GM21515 (cell line): ENCODE measurements around the gene SNAPC2.
"Not testable (repeated sequence)": the region's sequence is repeated elsewhere in the genome, so short reads cannot be mapped to it uniquely, and the experiment has no call there.

Experiments
- ATAC-seq: cut with Tn5 transposase; IDR thresholded peaks from one replicate; pipeline ENCODE4 v1.9.1; 2021; ENCODE audit not compliant: unreplicated experiment

Gene SNAPC2

DNA sequence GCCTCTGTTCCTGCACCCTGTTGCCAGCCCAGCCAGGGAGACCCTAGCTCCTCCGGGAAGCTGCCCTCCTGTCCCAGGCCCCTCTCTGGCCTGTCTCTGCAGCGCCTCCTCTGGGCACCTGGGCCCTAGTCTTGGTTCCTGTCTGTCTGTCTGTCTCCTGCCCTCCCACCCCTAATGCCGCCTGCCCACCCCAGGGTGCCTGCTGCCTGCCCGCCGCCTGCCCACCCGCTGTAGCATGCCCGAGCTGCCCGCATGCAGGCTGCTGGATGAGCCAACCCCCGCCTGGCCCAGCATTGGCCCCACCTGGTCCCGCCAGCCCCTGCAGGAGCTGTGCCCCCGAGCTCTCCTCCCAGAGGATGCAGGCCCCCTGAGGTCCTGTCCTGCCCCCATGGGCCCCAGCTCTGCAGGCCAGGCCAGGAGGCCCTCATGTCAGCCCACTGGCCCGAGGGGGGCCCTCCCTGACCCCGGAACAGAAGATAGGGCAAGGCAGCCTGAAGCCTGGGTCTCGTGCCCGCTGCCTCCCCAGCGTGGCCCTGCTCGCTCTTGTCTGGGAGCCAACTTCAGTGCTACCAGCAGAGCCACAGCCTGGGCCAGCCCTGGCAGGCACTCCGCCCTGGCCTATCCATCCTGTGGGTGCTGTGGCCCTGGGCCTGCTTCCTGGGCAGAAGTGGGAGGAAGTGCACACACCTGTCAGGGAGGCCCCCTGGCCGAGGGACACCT lies 11.2 kb upstream of the SNAPC2 start:
- ATAC-seq = no peak

DNA sequence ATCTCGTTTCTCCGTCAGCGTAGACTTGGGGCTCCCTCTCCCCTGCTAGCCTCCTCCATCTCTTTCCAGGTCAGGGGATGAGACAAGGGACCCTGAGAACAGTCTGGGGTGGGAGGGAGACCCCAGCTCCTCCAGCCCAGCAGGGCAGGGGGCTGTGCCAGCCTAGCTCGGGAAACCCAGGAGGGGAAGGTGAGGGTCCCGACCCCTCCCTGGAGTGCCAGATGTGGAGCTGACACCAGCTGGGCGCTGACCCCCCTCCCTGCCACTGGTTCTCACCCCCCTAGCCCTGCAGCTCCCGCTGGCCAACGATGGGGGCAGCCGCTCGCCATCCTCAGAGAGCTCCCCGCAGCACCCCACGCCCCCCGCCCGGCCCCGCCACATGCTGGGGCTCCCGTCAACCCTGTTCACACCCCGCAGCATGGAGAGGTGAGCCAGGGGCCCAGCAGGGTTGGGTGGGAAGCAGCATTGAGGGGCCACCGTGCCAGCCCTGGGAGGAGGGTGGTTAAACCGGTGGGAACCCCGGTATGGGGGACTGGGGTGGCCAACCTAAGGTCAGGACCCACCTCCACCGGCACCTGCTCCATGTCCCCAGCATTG lies 10.6 kb upstream of the SNAPC2 start:
- no peak for ATAC-seq

DNA sequence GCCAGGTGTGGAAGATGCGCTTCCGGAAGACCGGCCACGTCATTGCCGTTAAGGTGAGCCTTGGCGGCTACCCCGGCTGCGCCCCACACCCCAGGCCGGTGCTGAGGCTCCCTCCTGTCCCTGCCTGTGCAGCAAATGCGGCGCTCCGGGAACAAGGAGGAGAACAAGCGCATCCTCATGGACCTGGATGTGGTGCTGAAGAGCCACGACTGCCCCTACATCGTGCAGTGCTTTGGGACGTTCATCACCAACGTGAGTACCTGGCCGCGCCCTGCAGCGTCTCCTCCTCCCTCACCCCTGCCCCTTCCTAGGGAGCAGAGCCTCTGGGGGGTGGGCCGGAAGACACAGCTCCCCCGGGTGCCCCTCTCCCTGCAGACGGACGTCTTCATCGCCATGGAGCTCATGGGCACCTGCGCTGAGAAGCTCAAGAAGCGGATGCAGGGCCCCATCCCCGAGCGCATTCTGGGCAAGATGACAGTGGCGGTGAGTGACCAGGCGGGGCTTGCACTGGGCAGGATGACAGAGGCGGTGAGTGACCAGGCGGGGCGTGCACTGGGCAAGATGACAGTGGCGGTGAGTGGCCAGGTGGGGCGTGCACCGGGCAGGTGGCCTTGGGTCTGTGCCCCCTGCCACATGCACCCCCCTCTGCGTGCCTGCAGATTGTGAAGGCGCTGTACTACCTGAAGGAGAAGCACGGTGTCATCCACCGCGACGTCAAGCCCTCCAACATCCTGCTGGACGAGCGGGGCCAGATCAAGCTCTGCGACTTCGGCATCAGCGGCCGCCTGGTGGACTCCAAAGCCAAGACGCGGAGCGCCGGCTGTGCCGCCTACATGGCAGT lies 9.6 kb upstream of the SNAPC2 start:
- no peak for ATAC-seq

DNA sequence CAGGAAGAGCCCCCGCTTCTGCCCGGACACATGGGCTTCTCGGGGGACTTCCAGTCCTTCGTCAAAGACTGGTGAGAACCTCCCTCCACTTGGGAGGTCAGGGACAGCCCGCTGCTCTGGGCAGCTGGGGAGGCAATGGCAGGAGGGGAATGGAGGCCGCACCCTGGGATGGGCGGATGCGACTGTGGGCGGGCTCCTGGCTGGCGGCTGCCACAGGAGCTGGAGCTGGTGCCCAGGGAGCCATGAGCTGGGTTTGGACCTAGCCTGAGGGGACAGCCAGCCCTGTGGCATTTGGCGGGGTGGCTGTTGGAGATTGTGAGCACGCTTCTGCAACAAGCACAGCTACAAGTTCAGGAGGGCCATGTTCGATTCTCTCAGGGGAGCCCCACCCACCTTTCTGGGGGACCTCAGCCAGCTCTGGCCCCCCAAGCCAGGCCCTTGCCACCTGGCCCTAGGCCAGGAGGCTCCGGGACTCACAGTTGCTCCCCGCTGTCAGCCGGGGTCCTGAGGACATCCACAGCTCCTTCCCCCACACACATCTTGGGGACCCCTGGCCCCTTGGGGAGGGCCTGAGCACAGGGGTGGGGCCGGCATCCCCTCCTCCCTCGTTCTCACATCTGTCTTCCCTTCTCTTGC lies 8.5 kb upstream of the SNAPC2 start:
- ATAC-seq = no peak

DNA sequence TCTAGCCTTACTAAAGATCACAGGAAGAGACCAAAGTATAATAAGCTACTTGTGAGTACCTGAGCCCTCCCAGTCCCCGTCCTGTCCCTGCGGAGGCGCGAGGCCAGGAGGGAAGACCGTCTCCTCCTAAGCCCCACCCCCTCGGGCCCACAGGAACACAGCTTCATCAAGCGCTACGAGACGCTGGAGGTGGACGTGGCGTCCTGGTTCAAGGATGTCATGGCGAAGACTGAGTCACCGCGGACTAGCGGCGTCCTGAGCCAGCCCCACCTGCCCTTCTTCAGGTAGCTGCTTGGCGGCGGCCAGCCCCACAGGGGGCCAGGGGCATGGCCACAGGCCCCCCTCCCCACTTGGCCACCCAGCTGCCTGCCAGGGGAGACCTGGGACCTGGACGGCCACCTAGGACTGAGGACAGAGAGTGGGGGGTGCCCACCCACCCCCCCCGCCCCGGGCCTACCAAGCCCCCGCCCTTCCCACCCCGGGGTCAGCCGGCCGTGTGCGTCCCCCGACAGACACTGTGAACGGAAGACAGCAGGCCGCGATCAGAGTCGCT lies 7.9 kb upstream of the SNAPC2 start:
- ATAC-seq = no peak

DNA sequence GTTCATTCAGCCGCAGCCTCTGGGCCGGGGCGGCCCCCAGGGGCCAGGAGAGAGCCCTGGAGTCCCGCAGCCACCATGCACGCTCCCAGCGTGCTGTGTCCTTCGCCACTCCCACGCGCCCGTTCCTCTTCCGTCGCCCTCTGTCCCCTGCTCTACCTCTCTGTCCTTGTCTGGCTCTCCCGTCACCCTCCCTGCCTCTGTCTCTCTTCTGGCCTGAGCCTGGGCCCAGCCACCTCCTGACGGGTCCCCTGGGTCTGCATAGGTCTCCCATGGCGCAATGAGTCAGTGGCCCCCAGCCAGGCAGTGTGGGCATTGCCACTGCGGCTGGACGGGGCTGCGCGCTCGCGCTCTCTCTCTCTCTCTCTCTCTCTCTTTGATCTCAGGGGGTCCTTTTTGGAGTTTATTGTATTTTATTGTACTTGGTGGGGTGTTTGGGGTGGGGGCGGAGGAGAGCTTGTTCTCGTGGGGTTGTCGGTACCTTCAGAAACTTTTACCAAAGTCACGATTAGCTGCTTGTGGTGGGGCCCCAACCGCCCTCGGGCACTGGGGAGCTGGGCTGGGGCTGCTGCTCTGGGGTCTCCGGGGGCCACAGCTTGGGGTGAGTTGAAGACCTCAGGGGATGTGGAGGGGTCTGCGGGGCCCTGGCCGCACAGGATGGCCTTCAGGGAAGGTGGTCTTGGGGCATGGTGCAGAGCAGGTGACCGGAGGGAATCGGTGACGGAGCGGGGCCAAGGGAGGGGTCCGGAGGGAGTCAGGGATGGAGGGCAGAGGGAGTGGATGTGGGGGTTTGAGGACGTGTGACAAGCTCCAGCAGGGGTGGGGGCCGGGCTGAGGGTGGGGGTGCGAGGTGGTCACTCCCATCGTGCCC lies 7.2 kb upstream of the SNAPC2 start:
- ATAC-seq = no peak

DNA sequence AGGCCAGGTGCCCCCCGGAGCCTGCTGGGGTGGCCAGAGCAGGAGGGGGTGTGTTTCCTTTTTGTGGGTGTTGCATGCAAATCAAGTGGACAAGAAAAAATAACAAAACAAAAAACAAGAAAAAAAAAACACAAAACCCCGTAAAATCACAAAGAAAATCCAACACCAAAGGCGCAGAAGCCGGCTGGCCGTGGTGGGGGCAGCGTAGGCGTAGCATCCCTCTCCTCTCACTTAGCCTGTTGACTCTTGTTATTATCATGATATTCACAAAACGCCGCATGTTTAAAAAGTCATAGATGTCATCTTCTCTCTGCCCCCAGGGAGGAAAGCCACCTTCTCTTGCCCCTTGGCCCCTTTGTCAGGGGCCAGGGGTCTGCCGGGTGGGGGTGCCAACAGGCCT lies 6.5 kb upstream of the SNAPC2 start:
- ATAC-seq = no peak

DNA sequence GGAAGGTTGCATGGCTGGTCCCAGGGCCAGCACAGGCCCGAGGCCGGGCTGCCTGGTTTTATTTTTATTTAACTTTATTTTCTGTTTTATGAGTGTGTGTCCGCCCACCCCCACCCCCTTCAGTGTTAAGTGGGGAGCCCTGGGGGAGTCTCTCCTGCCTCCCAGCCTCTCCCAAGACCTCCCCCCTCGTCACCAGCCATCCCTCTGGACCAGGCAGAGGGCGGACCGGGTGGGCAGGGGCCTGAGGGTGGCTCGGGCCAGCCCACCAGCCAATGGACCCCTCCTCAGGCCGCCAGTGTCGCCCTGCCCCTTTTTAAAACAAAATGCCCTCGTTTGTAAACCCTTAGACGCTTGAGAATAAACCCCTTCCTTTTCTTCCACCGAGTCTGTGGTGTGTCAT lies 6.0 kb upstream of the SNAPC2 start:
- no peak for ATAC-seq

DNA sequence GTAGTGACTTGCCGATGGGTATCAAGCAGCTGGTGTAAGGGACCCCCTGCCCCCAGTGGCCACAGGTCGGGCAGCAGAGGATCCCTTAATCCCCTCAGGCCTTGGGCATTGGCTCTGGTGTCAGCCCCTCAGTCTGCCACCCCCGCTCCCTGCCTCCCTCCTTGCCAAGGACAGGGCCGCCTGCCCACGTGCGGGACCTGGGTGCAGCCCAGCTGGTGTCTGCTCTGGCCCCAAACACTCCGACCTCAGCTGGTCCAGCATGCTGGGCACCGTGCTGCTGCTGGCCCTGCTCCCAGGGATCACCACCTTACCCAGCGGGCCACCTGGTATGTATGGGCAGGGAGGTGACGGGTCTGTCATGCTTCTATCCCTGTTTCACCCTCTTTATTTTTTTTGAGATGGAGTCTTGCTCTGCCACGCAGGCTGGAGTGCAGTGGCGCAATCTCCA lies 5.5 kb upstream of the SNAPC2 start, which contains the start of gene TGFBR3L:
TGFBR3L (plus strand) TSS at position 233 of the 448 bp plus-strand sequence.
- ATAC-seq = no peak

DNA sequence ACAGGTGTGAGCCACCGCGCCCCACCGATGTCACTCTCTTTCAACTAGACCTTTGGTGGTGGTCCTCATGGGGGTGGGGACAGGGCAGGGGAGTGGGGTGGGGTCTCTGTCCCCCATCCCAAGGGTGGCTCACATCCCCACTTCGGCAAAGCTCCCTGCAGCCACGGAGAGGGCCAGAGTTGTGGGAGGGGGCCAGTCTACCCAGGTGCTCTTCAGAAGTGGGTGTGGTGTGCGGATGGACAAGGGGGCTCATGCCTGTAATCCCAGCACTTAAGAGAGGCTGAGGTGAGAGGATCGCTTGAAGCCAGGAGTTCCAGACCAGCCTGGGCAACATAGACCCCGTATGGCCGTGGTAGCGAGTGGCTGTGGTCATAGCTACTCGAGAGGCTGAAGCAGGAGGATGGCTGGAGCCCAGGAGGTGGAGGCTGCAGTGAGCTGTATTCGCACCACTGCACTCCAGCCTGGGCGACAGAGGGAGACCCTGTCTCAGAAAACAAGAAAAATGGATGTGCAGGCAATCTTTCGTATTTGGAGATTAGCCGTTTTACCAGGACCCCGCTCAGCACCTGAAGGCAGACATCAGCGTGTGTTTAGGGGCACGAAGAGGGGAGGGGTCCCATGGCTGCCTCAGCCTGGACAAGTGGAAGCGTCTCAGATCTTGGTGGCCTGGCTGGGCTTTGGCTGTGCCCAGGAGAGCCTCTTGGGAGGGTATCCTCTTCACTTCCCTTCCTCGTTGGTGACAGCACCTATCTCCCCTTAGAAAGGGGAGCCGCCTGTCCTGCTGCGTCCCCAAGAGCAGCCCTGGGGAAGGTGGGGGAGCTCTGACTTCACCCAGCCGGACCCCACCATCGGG lies 4.7 kb upstream of the SNAPC2 start:
- no peak for ATAC-seq

DNA sequence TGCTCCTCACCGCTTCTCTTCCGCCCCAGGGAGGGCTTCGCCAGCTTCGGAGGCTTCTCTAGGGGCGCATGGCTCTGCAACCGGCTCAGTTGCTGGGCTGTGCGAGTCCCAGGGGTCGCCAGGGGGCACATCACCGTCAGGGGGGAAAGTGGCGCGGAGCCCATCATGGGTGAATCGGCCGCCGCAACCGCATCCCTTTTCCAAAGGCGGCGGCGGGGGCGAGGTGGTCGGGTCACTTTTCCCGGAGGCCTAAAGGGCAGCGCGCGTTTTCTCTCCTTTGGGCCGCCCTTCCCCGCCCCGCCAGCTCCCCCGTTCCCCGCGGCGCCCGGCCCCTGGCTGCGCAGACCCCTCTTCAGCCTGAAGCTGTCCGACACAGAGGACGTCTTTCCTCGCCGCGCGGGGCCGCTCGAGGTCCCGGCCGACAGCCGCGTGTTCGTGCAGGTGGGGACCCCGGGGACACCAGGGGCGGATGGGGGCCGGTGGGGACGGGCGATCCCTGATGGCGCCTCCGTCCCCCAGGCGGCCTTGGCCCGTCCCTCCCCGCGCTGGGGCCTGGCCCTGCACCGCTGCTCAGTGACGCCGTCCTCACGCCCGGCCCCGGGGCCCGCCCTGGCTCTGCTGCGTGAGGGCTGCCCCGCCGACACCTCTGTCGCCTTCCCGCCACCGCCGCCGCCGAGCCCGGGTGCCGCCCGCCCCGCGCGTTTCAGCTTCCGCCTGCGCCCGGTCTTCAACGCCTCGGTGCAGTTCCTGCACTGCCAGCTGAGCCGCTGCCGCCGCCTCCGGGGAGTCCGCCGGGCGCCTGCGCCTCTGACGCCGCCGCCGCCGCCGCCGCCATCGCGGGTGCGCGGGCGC lies 3.8 kb upstream of the SNAPC2 start:
- no peak for ATAC-seq

DNA sequence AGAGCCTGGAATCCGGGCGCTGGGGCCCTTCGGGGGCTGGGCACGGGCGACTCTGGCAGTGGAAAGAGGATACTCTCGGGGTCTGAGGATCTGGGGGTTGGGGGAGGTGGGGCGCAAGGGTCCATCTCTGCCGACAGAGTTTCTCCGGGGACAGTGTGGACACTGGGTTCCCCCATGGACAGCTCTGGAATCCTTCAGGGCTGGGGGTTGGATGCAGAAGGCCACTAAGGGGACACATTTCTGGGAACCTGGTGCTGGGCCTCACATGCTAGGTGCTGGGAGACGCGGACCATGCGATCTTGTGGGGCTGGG lies 3.2 kb upstream of the SNAPC2 start:
- no peak for ATAC-seq

DNA sequence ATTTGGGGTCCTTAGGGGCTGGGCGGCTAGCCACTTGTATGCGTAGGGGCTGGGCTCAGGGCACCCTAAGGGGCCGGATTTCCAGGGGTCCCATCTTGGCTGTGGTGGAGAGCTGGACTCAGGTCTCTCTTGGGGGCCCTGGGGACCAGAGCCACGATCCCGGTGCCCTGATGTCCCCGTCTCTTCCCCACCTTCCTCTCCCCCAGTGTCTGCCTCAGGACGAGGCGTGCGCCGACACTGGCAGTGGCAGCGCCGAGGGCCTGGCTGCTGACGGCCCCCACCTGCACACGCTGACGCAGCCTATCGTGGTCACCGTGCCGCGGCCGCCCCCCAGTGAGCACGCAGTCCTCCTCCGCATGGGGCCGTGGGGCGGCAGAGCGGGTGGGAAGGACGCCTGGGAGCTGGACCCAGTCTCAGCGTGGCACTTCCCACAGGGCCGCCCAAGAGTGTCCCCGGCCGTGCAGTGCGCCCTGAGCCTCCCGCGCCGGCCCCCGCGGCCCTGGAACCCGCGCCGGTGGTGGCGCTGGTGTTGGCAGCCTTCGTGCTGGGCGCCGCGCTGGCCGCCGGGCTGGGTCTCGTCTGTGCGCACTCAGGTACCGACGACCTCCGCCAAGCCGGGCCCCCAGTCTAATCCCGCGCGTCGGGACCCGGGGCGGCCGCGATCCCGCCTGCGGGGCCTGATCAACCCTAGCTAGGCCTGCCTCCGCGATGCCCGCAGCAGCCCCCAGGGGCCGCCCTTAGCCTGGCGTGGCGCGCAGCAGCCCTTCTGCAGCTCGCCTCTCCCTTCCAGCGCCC lies 2.7 kb upstream of the SNAPC2 start:
- ATAC-seq = no peak

DNA sequence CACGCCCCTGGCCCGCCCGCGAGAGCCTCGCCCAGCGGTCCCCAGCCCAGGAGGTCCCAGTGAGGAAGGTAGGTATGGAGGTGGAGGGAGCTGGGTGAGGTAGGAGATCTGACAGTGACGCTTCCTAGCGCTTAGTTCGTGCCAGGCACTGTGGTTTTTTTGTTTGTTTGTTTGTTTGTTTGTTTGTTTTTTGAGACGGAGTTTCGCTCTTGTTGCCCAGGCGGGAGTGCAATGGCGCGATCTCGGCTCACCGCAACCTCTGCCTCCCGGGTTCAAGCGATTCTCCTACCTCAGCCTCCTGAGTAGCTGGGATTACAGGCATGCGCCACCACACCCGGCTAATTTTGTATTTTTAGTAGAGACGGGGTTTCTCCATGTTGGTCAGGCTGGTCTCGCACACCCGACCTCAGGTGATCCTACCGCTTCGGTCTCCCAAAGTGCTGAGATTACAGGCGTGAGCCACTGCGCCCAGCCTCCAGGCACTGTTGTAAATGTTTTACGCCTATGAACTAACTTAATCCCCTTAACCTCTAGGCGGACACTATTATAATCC lies 2.0 kb upstream of the SNAPC2 start:
- not testable (repeated sequence) for ATAC-seq

DNA sequence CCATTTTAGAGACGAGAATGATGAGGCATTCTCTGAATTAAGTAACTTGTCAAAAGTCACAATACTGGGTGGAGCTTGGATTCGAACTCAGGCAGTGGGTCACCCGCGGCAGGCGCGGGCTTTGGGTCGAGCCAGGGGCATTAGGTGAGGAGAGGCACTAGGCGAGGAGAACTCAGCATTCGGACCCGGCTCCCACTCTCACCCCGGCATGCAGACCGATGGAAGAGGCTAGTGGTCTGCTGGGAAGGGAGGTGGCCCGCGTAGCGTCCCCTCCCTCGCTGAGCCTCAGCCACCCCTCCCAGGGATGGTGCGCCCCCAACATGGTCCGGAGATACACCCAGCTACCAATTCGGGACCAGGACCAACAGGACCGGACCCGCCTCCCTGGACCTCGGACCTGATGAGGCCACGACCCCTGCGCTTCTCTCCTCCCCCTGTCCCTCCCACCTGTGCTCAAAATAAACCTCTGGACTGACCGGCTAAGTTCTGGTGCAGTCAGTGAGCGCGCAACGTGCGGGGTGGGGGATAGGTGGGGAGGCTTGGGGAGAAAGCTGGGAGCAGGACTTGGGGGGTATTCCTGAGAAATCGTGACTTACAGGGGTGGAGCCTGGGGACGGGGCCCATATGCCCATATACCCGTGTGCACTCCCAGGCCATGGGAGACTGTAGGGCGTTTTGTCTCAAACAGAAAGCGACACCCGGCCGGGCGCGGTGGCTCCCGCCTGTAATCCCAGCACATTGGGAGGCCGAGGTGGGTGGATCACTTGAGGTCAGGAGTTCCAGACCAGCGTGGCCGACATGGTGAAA lies 1.3 kb upstream of the SNAPC2 start:
- no peak for ATAC-seq

DNA sequence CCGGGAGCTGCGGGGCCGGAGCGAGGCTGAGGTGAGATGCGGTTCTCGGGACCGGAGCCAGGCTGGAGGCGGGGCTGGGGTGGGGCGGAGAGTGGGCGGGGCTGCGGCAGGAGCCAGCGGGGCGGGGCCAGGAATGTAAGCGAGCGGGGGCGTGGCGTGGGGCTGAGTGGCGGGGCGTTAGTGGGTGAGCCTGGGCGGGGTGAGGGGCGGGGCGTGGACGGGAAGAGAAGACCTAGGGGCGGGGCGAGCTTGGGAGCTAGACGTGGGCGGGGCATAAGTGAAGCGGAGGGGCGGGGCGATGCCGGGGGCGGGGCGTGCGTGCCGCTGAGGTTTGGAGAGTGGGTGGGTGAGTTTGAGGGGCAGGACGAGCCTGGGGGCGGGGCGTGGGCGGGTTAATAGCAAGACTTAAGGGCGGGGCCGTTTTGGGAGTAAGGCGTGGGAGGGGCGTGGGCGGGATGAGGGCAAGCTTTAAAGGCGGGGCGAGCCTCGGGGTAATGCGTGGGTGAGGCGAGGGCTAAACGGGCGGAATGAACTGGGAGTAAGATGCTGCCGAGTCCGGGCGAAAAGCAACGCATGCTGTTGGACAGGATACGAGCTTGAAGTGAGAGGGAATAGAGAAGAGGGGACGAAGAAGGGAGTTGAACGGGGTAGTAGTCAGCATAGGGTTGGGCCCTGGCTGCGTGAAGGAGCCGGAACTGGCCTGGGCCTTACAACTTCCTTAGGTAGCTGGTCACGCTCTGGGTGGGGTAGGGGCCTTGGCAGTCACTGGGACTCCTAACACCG lies 572 bp downstream of the SNAPC2 start:
- peak; percentile 32 for ATAC-seq
